Fibroblast of lung (primary cell): ENCODE measurements around the gene WNT7A. TPM values are rescaled to one million over a fixed set of nuclear protein-coding genes. Genes with fewer than 3 reads are reported as not detected.

Experiments
- DNase-seq, 2 donors: peaks; one replicate each; pipeline versions ENCODE4 v3.0.0 to v3.0.0-alpha.2; 2010; ENCODE audit warnings: low read depth in 2 of 2
- H2AFZ ChIP-seq: 2 replicates; pipeline ENCODE4 v1.5.1; 2012; ENCODE audit warnings: low read length, control low read depth, inconsistent platforms
- H3K27ac ChIP-seq: 2 replicates; pipeline ENCODE4 v1.5.1; 2011; ENCODE audit warnings: low read length, control low read depth; ENCODE audit not compliant: insufficient read depth
- H3K27me3 ChIP-seq: 2 replicates; pipeline ENCODE4 v1.5.1; 2011; ENCODE audit warnings: mild to moderate bottlenecking, low read length; ENCODE audit not compliant: control insufficient read depth, insufficient read depth
- H3K36me3 ChIP-seq: 2 replicates; pipeline ENCODE4 v1.5.1; 2011; ENCODE audit warnings: low read length; ENCODE audit not compliant: control insufficient read depth, insufficient read depth
- H3K4me1 ChIP-seq: 2 replicates; pipeline ENCODE4 v1.5.1; 2011; ENCODE audit warnings: low read length; ENCODE audit not compliant: control insufficient read depth, insufficient read depth; ENCODE audit errors: extremely low read depth
- H3K4me2 ChIP-seq: 2 replicates; pipeline ENCODE4 v1.5.1; 2011; ENCODE audit warnings: low read length, control low read depth; ENCODE audit not compliant: insufficient read depth; ENCODE audit errors: extremely low read depth
- H3K4me3 ChIP-seq, 4 experiments: fragments of 200-600 bp in 1 of 4; sonication (generic) in 1 of 4; replicated peaks in 1 of 4; 2 replicates each; pipeline ENCODE4 v1.5.1; 2011 to 2016; ENCODE audit warnings: low read length in 4 of 4, low read depth in 3 of 4, mild to moderate bottlenecking in 3 of 4, control low read depth in 2 of 4, inconsistent platforms in 1 of 4, mixed read lengths in 1 of 4; ENCODE audit not compliant: insufficient read depth in 1 of 4; ENCODE audit errors: control extremely low read depth in 1 of 4
- H3K79me2 ChIP-seq: 2 replicates; pipeline ENCODE4 v1.5.1; 2012; ENCODE audit warnings: mild to moderate bottlenecking, low read length, inconsistent platforms; ENCODE audit not compliant: control insufficient read depth, insufficient read depth
- H3K9ac ChIP-seq: 2 replicates; pipeline ENCODE4 v1.5.1; 2011; ENCODE audit warnings: mild to moderate bottlenecking, low read length, control low read depth; ENCODE audit not compliant: insufficient read depth
- H3K9me3 ChIP-seq: 2 replicates; pipeline ENCODE4 v1.5.1; 2012; ENCODE audit warnings: low read depth, low read length; ENCODE audit not compliant: control insufficient read depth, insufficient read depth
- H4K20me1 ChIP-seq: 2 replicates; pipeline ENCODE4 v1.5.1; 2011; ENCODE audit warnings: low read length; ENCODE audit not compliant: control insufficient read depth, insufficient read depth; ENCODE audit errors: extremely low read depth
- CTCF ChIP-seq, 2 donors: IDR thresholded peaks in 1 of 2; conservative IDR thresholded peaks in 1 of 2; 1 replicate in 1 of 2; 2 replicates in 1 of 2; pipeline ENCODE4 v1.5.1; 2011 to 2012; ENCODE audit warnings: low read length in 2 of 2, control low read depth in 1 of 2, inconsistent platforms in 1 of 2, low read depth in 1 of 2, mild to moderate bottlenecking in 1 of 2
- EZH2 ChIP-seq: IDR thresholded peaks from 2 replicates; pipeline ENCODE4 v1.5.1; 2012; ENCODE audit warnings: low read length, control low read depth, mild to moderate bottlenecking; ENCODE audit errors: missing control alignments
- polyA plus RNA-seq, 2 donors: library from polyadenylated mRNA; depleted of rRNA in 1 of 2; stranded (reverse) in 1 of 2; unstranded in 1 of 2; fragments of >200 nt; gene quantifications; 2 replicates each; pipeline ENCODE4 v1.2.1, GENCODE V29; 2011 to 2012; ENCODE audit warnings: missing spikeins in 1 of 2
- total RNA-seq: library from RNA; depleted of rRNA; stranded (reverse); fragments of >200 nt; gene quantifications from 2 replicates; pipeline ENCODE4 v1.2.1, GENCODE V29; 2014

WNT7A gene
- total and polyA plus RNA-seq, 2 donors (not counting 1 experiment from before 2014, with no cell fraction given), result not detected

- H3K4me3 ChIP-seq, result no peak overlapping the region
- no peaks in the 10 kb centered on the region for H3K79me2 ChIP-seq
- TF ChIP-seq EZH2, result no peak
- TF ChIP-seq CTCF (conservative IDR thresholded peaks at IDR 0.05 in 1 of 2, IDR thresholded peaks at IDR 0.05 in 1 of 2; ENCODE audit: low read depth in 1 of 2, low read length in 2 of 2), result no peak
- H3K9ac ChIP-seq, result no peak overlapping the region
- H3K27ac ChIP-seq, result no peak overlapping the region
- no peaks in the 10 kb centered on the region for H3K4me1 ChIP-seq
- DNase-seq, result no peak
- no peaks in the 10 kb centered on the region for H3K36me3 ChIP-seq
- H2AFZ ChIP-seq, result no peak overlapping the region
- H3K4me2 ChIP-seq, result no peak overlapping the region
- no peaks in the 10 kb centered on the region for H3K27me3 ChIP-seq
- no peaks in the 10 kb centered on the region for H4K20me1 ChIP-seq
- no peaks in the 10 kb centered on the region for H3K9me3 ChIP-seq
Measured at GRCh38 chr3:13826672-13827071, 53.2 kb downstream of the WNT7A start.

GRCh38 chr3:13825821-13826220, 54.0 kb downstream of the WNT7A start:
- Histone ChIP-seq H3K9ac (no peak overlapping the region), H4K20me1 (no peaks in the 10 kb centered on the region), H3K27ac (no peak overlapping the region), H3K4me2 (no peak overlapping the region), H3K4me3 (no peak overlapping the region), H3K9me3 (no peaks in the 10 kb centered on the region), H3K79me2 (no peaks in the 10 kb centered on the region), H2AFZ (no peak overlapping the region), H3K27me3 (no peaks in the 10 kb centered on the region), H3K4me1 (no peaks in the 10 kb centered on the region), H3K36me3 (no peaks in the 10 kb centered on the region)
- DNase-seq, result no peak
- no peak for TF ChIP-seq CTCF (conservative IDR thresholded peaks at IDR 0.05 in 1 of 2, IDR thresholded peaks at IDR 0.05 in 1 of 2; ENCODE audit: low read depth in 1 of 2, low read length in 2 of 2)
- no peak for TF ChIP-seq EZH2

GRCh38 chr3:13825311-13825579, 54.6 kb downstream of the WNT7A start:
- Histone ChIP-seq H3K9me3 (no peaks in the 10 kb centered on the region), H4K20me1 (no peaks in the 10 kb centered on the region), H3K36me3 (no peaks in the 10 kb centered on the region), H3K4me1 (no peaks in the 10 kb centered on the region), H3K27me3 (no peaks in the 10 kb centered on the region), H3K27ac (no peak overlapping the region), H3K4me3 (no peak overlapping the region), H3K9ac (no peak overlapping the region), H2AFZ (no peak overlapping the region), H3K4me2 (no peak overlapping the region), H3K79me2 (no peaks in the 10 kb centered on the region)
- no peak for DNase-seq
- no peak for TF ChIP-seq EZH2
- TF ChIP-seq CTCF (conservative IDR thresholded peaks at IDR 0.05 in 1 of 2, IDR thresholded peaks at IDR 0.05 in 1 of 2; ENCODE audit: low read depth in 1 of 2, low read length in 2 of 2), result no peak
